Measurements from ENCODE around the gene SLC26A3. TPM values are rescaled to one million over a fixed set of nuclear protein-coding genes. Genes with fewer than 3 reads are reported as not detected.

The SLC26A3 gene
- total RNA-seq, 1 experiment from 2014 or later = not detected

GRCh38 chr7:107758667-107759066, 44.4 kb downstream of the SLC26A3 start:
- Histone ChIP-seq H2BK120ac (ENCODE audit: low read depth, low read length, poor library complexity, severe bottlenecking) (no peak overlapping the region), H2BK12ac (ENCODE audit: insufficient read length, low read depth, low read length) (no peak overlapping the region), H3K79me2 (ENCODE audit: insufficient read depth, low read length) (no peaks in the 10 kb centered on the region), H4K5ac (ENCODE audit: insufficient read length, low read depth, low read length) (no peak overlapping the region), H3K4me1 (ENCODE audit: insufficient read depth, low read length) (no peaks in the 10 kb centered on the region), H4K8ac (replicated peaks; ENCODE audit: insufficient read length, low read depth, low read length) (no peak overlapping the region), H3K9me3 (ENCODE audit: control insufficient read depth, low read depth, low read length) (no peaks in the 10 kb centered on the region), H3K27me3 (ENCODE audit: insufficient read depth, low read length) (no peaks in the 10 kb centered on the region), H2BK20ac (ENCODE audit: low read depth, low read length, poor library complexity, severe bottlenecking) (no peak overlapping the region), H3K23me2 (ENCODE audit: insufficient read length, low read depth, low read length, poor library complexity, severe bottlenecking) (no peaks in the 10 kb centered on the region), H3K9ac (ENCODE audit: extremely low read depth, insufficient read length, low read length) (no peak overlapping the region), H3K4me2 (ENCODE audit: insufficient read depth, insufficient read length, low read length) (no peak overlapping the region), H2AFZ (ENCODE audit: low read length) (no peak overlapping the region), H2BK15ac (ENCODE audit: low read depth, low read length) (no peak overlapping the region), H2AK5ac (ENCODE audit: insufficient read length, low read length) (no peak overlapping the region), H3K4ac (ENCODE audit: low read depth, low read length) (no peak overlapping the region), H3K14ac (ENCODE audit: insufficient read depth, low read length) (no peak overlapping the region), H3K18ac (ENCODE audit: insufficient read length, low read depth, low read length) (no peak overlapping the region), H4K91ac (ENCODE audit: insufficient read length, low read depth, low read length) (no peak overlapping the region), H3K27ac (ENCODE audit: insufficient read length, low read depth, low read length) (no peak overlapping the region), H3K23ac (ENCODE audit: insufficient read length, low read depth, low read length) (no peak overlapping the region), H3K56ac (ENCODE audit: insufficient read length, low read depth, low read length) (no peak overlapping the region), H3T11ph (ENCODE audit: low read length) (no peak overlapping the region), H4K20me1 (ENCODE audit: control insufficient read depth, insufficient read depth, insufficient read length) (no peaks in the 10 kb centered on the region), H3K79me1 (ENCODE audit: insufficient read depth, low read depth, low read length, poor library complexity, severe bottlenecking) (no peaks in the 10 kb centered on the region), H2BK5ac (ENCODE audit: insufficient read length, low read length) (no peak overlapping the region)
- Mint-ChIP-seq H3K27me3 (ENCODE audit: low read depth) (no peaks in the 10 kb centered on the region), H3K27ac (no peak overlapping the region), H3K9me3 (no peaks in the 10 kb centered on the region), H3K4me1 (no peaks in the 10 kb centered on the region), H3K4me3 (no peak overlapping the region), H3K36me3 (ENCODE audit: insufficient read depth in 1 of 3, low read depth in 3 of 3) (peaks cover 19 to 50% (median 38%) of the 10 kb centered on the region in 3 experiments; a peak in 6 of 7 replicates)
- WGBS (ENCODE audit: extremely low coverage, insufficient read length, low lambda C conversion rate) = no CpG with 5 or more reads among the region's 1 CpG
- DNase-seq = no peak
- TF ChIP-seq CTCF (conservative IDR thresholded peaks at IDR 0.05) = no peak

All from H9 (cell line).